Activated T-helper 17 cell treated with anti-CD3 and anti-CD28 coated beads, Interleukin-2, amount 50 U/mL, for 72 hours (primary cell): ENCODE measurements around the gene ZNF292. TPM values are rescaled to one million over a fixed set of nuclear protein-coding genes. Genes with fewer than 3 reads are reported as not detected.
"Not testable (repeated sequence)": the region's sequence is repeated elsewhere in the genome, so short reads cannot be mapped to it uniquely, and the experiment has no call there.

Experiments used
- ATAC-seq: fragments of 150-1000 bp; cut with Tn5 transposase; replicated peaks from 2 replicates; pipeline ENCODE4 v1.10.0; 2021; ENCODE audit warnings: mild to moderate bottlenecking, moderate library complexity
- H3K27ac Mint-ChIP-seq: one replicate; pipeline ENCODE4 v1.8.0; 2022; ENCODE audit warnings: mixed read lengths
- H3K27me3 Mint-ChIP-seq: one replicate; pipeline ENCODE4 v1.8.0; 2022; ENCODE audit warnings: mixed read lengths
- H3K36me3 Mint-ChIP-seq: one replicate; pipeline ENCODE4 v1.8.0; 2022; ENCODE audit warnings: low read depth, mild to moderate bottlenecking, mixed read lengths
- H3K4me1 Mint-ChIP-seq: one replicate; pipeline ENCODE4 v1.8.0; 2022; ENCODE audit warnings: mixed read lengths
- H3K4me3 Mint-ChIP-seq: one replicate; pipeline ENCODE4 v1.8.0; 2022; ENCODE audit warnings: mild to moderate bottlenecking, mixed read lengths
- H3K9me3 Mint-ChIP-seq: one replicate; pipeline ENCODE4 v1.8.0; 2022; ENCODE audit warnings: mixed read lengths
- total RNA-seq, 2 donors: library from RNA; stranded (reverse); gene quantifications; one replicate each; pipeline ENCODE4 v1.2.3, GENCODE V29; 2022

The ZNF292 gene
- total RNA-seq, 2 donors from 2014 or later, result 77.2 to 209 TPM

DNA sequence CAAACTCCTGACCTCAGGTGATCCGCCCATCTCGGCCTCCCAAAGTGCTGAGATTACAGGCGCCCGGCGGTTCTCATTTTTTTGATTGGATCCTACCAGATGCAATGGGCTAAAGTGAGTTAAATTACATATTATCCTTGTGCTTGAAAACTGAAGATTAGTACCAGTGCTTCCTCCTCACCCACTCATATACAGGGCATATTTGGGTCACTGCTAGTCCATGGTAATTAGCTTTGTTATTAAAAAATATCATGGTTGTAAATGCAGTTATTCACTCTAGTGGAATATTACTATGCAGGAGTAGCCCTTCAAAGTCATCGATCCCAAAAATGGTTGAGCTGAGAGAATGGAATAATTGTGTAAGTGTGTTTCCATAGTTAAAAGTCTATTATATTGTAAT lies 26.5 kb downstream of the ZNF292 start:
- H3K36me3 Mint-ChIP-seq, result peaks cover 97% of the 10 kb centered on the region
- no peaks in the 10 kb centered on the region for H3K9me3 Mint-ChIP-seq
- ATAC-seq, result peak; percentile 8
- H3K27me3 Mint-ChIP-seq, result no peaks in the 10 kb centered on the region
- H3K4me3 Mint-ChIP-seq, result peak overlapping the region; percentile 69
- peak overlapping the region; percentile 98 for H3K27ac Mint-ChIP-seq
- H3K4me1 Mint-ChIP-seq, result peaks cover 41% of the 10 kb centered on the region

DNA sequence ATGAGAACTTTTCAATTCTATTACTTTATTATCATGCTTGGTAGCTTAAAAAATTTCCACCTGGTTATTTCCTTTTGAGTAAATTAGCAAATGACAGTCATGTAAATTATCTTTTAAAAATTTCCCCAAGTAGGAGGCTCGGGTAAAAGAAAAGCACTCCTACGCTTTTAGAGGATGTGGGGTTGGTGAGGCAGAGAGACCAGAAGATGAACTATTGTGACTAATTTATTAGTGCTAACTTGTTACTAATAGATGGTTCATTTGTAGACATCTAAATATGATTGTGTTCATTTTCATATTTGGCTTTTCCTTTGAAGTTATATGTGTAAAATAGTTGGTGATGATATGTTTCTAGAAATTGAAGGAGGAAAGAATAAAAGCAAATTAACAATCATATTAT lies 27.0 kb downstream of the ZNF292 start:
- ATAC-seq, result peak; percentile 80
- Mint-ChIP-seq H3K36me3 (peaks cover 97% of the 10 kb centered on the region), H3K4me3 (peak overlapping the region; percentile 69), H3K9me3 (no peaks in the 10 kb centered on the region), H3K4me1 (peaks cover 38% of the 10 kb centered on the region), H3K27me3 (no peaks in the 10 kb centered on the region), H3K27ac (peak overlapping the region; percentile 98)

DNA sequence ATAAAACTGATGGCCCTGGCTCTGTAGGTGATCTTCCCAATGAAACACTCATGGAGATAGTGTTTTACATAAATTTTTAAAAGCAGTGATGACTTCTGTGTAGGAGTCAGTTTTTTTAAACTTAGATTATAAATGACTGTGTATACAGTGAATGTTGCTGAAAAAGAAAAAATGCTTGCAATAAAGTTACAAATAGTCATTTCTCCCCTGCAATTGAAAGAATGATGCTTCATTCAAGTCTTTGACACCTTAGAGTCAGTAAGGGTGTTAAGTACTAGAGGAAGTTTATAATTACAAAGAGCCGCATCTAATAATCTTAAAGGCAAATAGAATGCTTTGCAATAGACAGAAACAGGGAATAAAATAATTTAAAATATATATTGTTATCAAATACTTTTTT lies 27.6 kb downstream of the ZNF292 start:
- no peaks in the 10 kb centered on the region for H3K9me3 Mint-ChIP-seq
- H3K36me3 Mint-ChIP-seq, result peaks cover 95% of the 10 kb centered on the region
- peak; percentile 70 for ATAC-seq
- no peaks in the 10 kb centered on the region for H3K27me3 Mint-ChIP-seq
- peaks cover 35% of the 10 kb centered on the region for H3K4me1 Mint-ChIP-seq
- peak overlapping the region; percentile 98 for H3K27ac Mint-ChIP-seq
- H3K4me3 Mint-ChIP-seq, result peak overlapping the region; percentile 69

DNA sequence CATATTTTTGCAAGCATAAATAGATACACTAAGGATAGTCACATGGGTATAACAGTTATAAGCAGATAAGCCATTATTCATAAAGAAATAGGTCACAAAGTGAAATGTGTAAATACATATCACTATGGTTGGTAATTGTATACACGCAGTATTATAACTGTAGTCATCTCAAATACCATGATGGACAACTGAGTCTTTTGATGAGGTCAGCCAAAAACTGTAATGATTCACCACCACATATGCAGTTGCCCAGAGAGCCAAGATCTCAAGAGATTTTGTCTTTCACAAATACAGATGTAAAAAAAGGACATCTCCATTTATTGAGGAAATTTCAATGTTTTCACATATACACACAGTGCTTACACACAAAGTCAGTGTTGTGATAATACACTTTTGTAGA lies 28.3 kb downstream of the ZNF292 start:
- peak overlapping the region; percentile 27 for H3K4me3 Mint-ChIP-seq
- peak; percentile 44 for ATAC-seq

DNA sequence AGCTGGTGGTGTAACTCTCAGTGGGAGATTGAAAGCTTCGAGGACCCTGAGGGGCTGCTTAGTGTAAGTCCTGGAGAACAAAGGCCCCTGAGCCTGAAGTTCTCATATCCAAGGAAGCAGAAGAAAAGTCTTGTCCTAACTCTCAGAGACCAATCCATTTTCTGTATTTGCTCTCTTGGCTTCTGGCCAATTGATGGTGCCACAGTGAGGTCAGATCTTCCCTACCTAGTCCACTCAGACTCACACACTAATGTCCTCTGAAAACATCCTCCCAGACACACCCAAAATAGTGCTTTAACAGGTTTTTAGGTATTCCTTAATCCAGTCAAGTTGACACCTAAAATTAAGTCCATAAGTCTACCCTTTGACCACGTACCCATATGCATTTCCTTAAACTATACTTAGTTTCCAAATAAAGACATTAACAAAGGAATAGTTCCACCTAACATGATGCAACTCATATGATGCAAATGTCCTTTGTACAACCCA lies 29.4 kb downstream of the ZNF292 start:
- peaks cover 32% of the 10 kb centered on the region for H3K4me1 Mint-ChIP-seq
- no peak overlapping the region for H3K4me3 Mint-ChIP-seq
- H3K27me3 Mint-ChIP-seq, result no peaks in the 10 kb centered on the region
- H3K9me3 Mint-ChIP-seq, result no peaks in the 10 kb centered on the region
- ATAC-seq, result no peak
- H3K36me3 Mint-ChIP-seq, result peaks cover 89% of the 10 kb centered on the region
- peak overlapping the region; percentile 84 for H3K27ac Mint-ChIP-seq

More for the DNA sequence above, 28.3 kb downstream of the ZNF292 start:
- H3K27ac Mint-ChIP-seq, result peak overlapping the region; percentile 84
- no peaks in the 10 kb centered on the region for H3K27me3 Mint-ChIP-seq
- no peaks in the 10 kb centered on the region for H3K9me3 Mint-ChIP-seq
- peaks cover 94% of the 10 kb centered on the region for H3K36me3 Mint-ChIP-seq
- peaks cover 34% of the 10 kb centered on the region for H3K4me1 Mint-ChIP-seq

DNA sequence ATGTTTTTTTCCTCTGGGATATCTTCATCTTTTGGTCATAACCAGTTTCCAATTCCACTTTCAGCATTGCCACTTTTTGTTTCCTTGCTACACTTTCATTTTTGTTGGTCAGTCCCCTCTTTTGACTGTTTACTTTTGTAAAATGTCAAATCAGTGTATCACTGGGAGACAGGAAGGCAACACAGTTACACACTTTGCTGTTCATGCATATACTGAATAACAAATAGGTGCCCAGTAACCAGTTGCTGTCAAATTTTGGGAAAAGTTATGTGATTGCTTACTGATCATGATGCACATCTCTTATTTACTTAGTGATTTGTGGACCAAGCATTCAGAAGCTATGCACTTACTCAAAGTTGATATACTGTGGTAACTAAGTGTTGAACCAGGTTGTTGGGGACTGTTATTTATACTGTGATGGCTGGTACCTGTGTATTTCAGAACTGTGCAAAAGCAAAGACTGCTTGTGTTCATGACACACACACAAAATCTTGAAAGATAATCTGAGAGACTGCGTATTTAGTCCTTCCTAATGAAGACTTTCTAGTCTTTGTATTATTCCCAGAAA lies 41.0 kb downstream of the ZNF292 start:
- Mint-ChIP-seq H3K4me3 (peak overlapping the region; percentile 55), H3K27ac (peak overlapping the region; percentile 65), H3K4me1 (peaks cover 44% of the 10 kb centered on the region), H3K27me3 (no peaks in the 10 kb centered on the region), H3K36me3 (peaks cover 58% of the 10 kb centered on the region), H3K9me3 (no peaks in the 10 kb centered on the region)
- ATAC-seq, result peak; percentile 61

DNA sequence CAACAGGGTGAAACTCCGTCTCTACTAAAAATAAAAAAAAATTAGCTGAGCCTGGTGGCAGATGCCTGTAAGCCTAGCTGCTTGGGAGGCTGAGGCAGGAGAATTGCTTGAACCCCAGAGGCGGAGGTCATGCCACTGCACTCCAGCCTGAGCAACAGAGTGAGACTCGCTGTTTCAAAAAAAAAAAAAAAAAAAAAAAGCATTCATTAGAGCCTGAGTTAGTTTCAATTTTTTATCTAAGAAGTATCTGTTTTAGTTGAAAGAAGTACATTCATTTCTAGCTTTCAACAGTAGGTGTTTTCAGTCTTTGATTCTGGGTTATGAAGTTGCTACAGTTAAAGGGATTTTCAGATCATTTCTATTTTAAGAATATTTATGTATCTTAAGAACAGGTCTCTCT lies 42.2 kb downstream of the ZNF292 start:
- Mint-ChIP-seq H3K9me3 (no peaks in the 10 kb centered on the region), H3K36me3 (peaks cover 60% of the 10 kb centered on the region), H3K27me3 (no peaks in the 10 kb centered on the region), H3K4me1 (peaks cover 52% of the 10 kb centered on the region), H3K27ac (peak overlapping the region; percentile 65), H3K4me3 (peak overlapping the region; percentile 55)
- ATAC-seq, result peak; percentile 78

DNA sequence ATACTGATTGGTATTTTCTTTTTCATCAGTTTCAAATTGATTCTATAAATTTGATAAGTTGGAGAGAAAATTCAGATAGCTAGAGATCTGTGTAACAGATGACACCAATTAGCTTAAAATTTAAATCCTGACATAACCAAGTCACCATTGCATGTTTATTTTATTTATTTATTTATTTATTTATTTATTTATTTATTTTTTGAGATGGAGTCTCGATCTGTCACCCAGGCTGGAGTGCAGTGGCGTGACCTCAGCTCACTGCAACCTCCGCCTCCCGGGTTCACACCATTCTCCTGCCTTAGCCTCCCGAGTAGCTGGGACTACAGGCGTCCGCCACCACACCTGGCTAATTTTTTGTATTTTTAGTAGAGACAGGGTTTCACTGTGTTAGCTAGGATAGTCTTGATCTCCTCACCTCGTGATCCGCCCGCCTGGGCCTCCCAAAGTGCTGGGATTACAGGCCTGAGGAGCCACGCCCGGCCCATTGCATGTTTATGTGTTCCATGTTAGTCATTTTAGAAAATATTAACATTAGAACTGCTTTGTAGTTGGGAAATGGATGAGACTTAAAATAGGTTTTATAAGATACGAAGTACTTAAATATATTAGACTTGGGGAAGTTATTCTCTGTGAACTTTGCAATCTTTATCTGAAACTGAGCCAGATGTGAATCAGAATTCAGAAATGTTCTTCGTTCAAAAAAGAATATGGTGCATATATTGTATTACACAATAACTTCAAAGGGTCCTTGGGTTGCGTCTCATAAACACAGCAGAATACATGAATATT lies 42.9 kb downstream of the ZNF292 start:
- not testable (repeated sequence) for ATAC-seq, H3K9me3 Mint-ChIP-seq, H3K27me3 Mint-ChIP-seq
- H3K4me3 Mint-ChIP-seq, result peak overlapping the region; percentile 55
- peaks cover 50% of the 10 kb centered on the region for H3K4me1 Mint-ChIP-seq
- peak overlapping the region; percentile 65 for H3K27ac Mint-ChIP-seq
- peaks cover 56% of the 10 kb centered on the region for H3K36me3 Mint-ChIP-seq

DNA sequence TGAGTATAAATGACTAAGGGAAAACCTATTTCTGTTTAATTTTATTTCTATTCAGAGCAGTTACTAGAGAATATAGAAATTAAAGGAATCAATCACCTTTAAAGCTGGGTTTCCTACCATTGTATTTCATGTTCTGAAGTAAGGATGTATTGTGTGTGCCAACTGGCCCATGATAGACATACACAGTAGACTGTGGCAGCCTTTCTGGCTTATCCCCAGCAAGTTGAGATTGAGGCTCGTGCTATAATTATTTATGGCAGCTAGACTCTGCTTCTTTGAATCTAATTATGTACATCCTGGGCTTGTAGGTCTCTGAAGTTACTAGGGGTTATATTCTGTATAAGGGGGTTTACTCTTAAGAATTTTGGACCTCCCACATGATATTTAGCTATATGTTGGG lies 44.4 kb downstream of the ZNF292 start:
- H3K36me3 Mint-ChIP-seq, result peaks cover 60% of the 10 kb centered on the region
- ATAC-seq, result no peak
- no peaks in the 10 kb centered on the region for H3K27me3 Mint-ChIP-seq
- peak overlapping the region; percentile 31 for H3K4me3 Mint-ChIP-seq
- H3K9me3 Mint-ChIP-seq, result no peaks in the 10 kb centered on the region
- H3K4me1 Mint-ChIP-seq, result peaks cover 49% of the 10 kb centered on the region
- H3K27ac Mint-ChIP-seq, result peak overlapping the region; percentile 44

DNA sequence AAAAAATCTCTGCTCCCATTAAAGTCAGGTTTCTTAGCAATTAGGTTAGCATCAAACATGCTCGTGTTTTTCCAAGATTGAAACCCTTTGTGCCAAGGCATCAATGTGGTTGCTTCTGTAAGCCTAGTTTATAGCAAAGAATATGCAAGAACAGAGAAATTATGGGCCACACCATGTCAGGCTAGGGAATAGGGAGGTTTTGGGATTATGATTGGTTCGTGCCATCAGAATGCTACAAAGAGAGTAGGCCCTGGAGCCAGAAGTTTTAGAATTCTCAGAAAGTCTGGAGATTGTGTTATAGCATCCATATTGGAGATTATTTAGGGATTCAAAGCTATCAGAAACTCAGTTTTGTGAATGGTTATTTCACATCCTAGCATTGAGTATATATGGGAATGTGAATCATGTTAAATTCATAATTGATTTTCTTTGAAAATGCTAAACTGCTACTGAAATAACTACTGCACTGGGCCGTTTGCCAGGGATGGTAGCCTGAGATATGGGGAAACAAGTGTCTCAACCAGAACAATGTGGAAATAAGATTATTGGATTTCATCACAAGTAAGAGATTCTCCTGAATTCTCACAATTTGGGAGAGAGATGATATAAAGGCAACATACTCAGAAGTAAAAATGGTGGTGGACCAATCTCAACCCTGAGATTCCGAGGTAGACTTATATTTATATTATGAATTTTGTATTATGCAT lies 45.3 kb downstream of the ZNF292 start:
- ATAC-seq, result no peak
- Mint-ChIP-seq H3K4me3 (peak overlapping the region; percentile 31), H3K9me3 (no peaks in the 10 kb centered on the region), H3K36me3 (peaks cover 68% of the 10 kb centered on the region), H3K4me1 (peaks cover 50% of the 10 kb centered on the region), H3K27ac (peak overlapping the region; percentile 44), H3K27me3 (no peaks in the 10 kb centered on the region)

DNA sequence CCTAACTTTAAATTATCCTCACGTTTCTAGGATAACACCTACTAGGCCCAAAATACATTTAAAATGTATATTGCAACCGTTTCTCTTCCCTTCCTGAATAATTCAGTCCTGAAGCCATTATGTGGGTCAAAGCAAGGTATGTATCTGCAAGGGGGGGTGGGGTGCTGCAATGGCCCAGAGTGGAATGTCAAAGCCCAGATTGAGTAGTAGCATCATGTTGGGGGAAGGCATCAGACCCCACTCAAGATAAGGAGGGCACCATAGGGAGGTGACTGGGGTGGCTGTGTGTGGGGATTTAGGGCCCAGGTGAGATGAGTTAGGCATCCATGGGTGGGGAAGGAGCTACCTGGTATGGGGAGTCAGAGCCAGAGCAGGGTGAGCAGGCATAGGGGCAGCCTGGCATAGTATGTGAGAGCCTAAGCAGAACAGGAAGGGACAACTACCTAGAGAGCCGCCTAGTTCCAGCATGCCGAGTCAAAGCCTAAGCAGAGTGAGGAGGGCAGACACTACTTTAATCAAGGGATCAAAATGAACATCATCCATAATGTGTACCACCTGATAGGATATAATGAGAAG lies 48.2 kb downstream of the ZNF292 start:
- H3K9me3 Mint-ChIP-seq, result no peaks in the 10 kb centered on the region
- H3K27ac Mint-ChIP-seq, result peak overlapping the region; percentile 58
- ATAC-seq, result no peak
- H3K4me3 Mint-ChIP-seq, result peak overlapping the region; percentile 4
- peaks cover 89% of the 10 kb centered on the region for H3K36me3 Mint-ChIP-seq
- H3K4me1 Mint-ChIP-seq, result peaks cover 63% of the 10 kb centered on the region
- no peaks in the 10 kb centered on the region for H3K27me3 Mint-ChIP-seq

DNA sequence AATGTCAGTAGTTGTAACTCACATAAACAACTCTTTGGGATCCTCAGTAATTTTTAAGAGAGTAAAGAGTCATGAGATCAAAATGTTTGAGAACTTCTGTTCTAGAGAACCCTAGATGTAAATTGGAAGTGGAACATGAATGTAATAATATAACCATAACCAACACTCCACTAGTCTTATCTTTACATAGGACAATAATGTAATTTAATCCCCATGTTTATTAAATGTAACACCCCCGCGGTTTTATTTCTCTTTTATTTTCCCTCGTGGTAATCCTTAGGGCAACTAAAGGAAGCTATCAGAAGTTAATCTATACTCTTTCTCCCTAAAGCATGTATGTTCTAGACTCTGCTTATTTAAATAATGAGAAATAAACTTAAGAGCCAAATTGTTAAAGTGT lies 54.4 kb downstream of the ZNF292 start:
- no peak for ATAC-seq
- Mint-ChIP-seq H3K27ac (peak overlapping the region; percentile 69), H3K4me1 (peaks cover 60% of the 10 kb centered on the region), H3K9me3 (no peaks in the 10 kb centered on the region), H3K27me3 (no peaks in the 10 kb centered on the region), H3K4me3 (no peak overlapping the region), H3K36me3 (peaks cover 97% of the 10 kb centered on the region)

DNA sequence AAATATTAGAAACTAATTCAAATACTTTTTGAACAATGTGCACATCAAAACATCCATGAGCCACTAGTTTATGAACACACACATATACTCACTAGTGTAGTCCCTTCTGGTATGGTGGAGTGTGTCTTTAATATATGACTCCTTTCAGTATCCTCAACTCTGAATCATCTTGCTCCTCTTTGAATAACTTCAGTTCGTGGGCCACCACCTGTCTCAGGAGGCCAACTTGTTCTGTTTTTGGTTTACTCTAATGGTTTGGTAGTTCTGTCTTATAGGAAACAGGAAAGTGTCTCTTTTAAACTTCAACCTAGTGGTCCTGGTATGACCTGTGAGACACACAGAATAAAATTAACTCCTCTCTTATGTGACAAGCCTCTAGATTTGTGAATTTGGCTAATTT lies 55.6 kb downstream of the ZNF292 start:
- peak; percentile 100 for ATAC-seq
- Mint-ChIP-seq H3K4me1 (peaks cover 55% of the 10 kb centered on the region), H3K9me3 (no peaks in the 10 kb centered on the region), H3K27me3 (no peaks in the 10 kb centered on the region), H3K4me3 (peak overlapping the region; percentile 42), H3K36me3 (peaks cover 95% of the 10 kb centered on the region), H3K27ac (peak overlapping the region; percentile 69)

DNA sequence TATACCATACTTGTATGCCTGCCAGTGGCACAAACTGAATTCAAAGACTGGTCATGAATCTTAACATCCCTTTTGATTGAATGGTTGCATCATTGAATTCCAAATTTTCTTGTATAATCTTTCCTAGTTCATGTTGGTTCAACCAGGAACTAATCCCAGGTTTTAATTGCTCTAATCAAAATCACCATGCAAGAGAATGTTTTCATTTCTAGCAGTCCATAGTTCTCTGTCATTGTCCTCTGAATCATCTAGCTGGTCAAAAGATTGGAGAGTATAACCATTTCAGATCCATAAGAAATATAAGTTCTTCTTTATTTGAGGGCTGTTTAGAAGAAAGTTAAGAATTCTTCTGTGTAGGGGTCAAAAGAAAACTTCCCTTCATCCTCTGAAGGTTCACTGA lies 57.2 kb downstream of the ZNF292 start:
- H3K36me3 Mint-ChIP-seq, result peaks cover 95% of the 10 kb centered on the region
- H3K4me1 Mint-ChIP-seq, result peaks cover 43% of the 10 kb centered on the region

More for the DNA sequence above, 57.2 kb downstream of the ZNF292 start:
- Mint-ChIP-seq H3K27ac (peak overlapping the region; percentile 35), H3K9me3 (no peaks in the 10 kb centered on the region), H3K27me3 (no peaks in the 10 kb centered on the region), H3K4me3 (peak overlapping the region; percentile 1)
- ATAC-seq, result no peak
